Thyroid gland (tissue), 4 donors: ENCODE results near the gene CFAP157.

Source experiments
- CTCF ChIP-seq, 6 experiments: fragments of 200-600 bp in 3 of 6; fragments of 450-650 bp in 3 of 6; sonication (generic) in 3 of 6; IDR thresholded peaks; one replicate each; pipeline ENCODE4 v1.5.1; 2016 to 2019; ENCODE audit warnings: antibody characterized with exemption in 6 of 6, mild to moderate bottlenecking in 2 of 6, inconsistent platforms in 1 of 6, moderate library complexity in 1 of 6
- POLR2A ChIP-seq, 2 donors: fragments of 450-650 bp; IDR thresholded peaks; one replicate each; pipeline ENCODE4 v1.6.1; 2017; ENCODE audit warnings: antibody characterized with exemption in 2 of 2, mild to moderate bottlenecking in 2 of 2, moderate library complexity in 1 of 2

- TF ChIP-seq CTCF (IDR thresholded peaks at IDR 0.05) (no peak), POLR2A (IDR thresholded peaks at IDR 0.05) (no peak)
These were observed 1.0 kb upstream of the CFAP157 start for GRCh38 chr9:127705577-127706379.
